Karpas-422 (cell line): ENCODE data around the gene HPSE2. TPM values are rescaled to one million over a fixed set of nuclear protein-coding genes. Genes with fewer than 3 reads are reported as not detected.

ENCODE experiments used
- DNase-seq: peaks from one replicate; pipeline ENCODE4 v3.0.0-alpha.2; 2015
- H2AFZ ChIP-seq: fragments of 200-600 bp; sonication (generic); 2 replicates; pipeline ENCODE4 v1.6.1; 2014; ENCODE audit warnings: antibody characterized with exemption, low read length, mixed read lengths
- H3K27ac ChIP-seq: fragments of 200-600 bp; sonication (generic); 2 replicates; pipeline ENCODE4 v1.5.1; 2014; ENCODE audit warnings: mild to moderate bottlenecking, low read length, moderate library complexity
- H3K27me3 ChIP-seq: fragments of 200-600 bp; sonication (generic); 2 replicates; pipeline ENCODE4 v1.6.1; 2014; ENCODE audit warnings: low read length, mixed read lengths
- H3K36me3 ChIP-seq: fragments of 200-600 bp; sonication (generic); 2 replicates; pipeline ENCODE4 v1.6.1; 2014; ENCODE audit warnings: low read length, mixed read lengths; ENCODE audit not compliant: insufficient read depth
- H3K4me1 ChIP-seq: fragments of 200-600 bp; sonication (generic); 2 replicates; pipeline ENCODE4 v1.6.1; 2014; ENCODE audit warnings: mild to moderate bottlenecking, low read length, mixed read lengths
- H3K4me2 ChIP-seq: fragments of 200-600 bp; sonication (generic); 2 replicates; pipeline ENCODE4 v1.6.1; 2014; ENCODE audit warnings: low read length, low read depth, mild to moderate bottlenecking; ENCODE audit not compliant: poor library complexity, severe bottlenecking
- H3K4me3 ChIP-seq: fragments of 200-600 bp; sonication (generic); 2 replicates; pipeline ENCODE4 v1.5.1; 2014; ENCODE audit warnings: mild to moderate bottlenecking, antibody characterized with exemption, low read length, mixed read lengths
- H3K79me2 ChIP-seq: fragments of 200-600 bp; sonication (generic); 2 replicates; pipeline ENCODE4 v1.6.1; 2014; ENCODE audit warnings: mild to moderate bottlenecking, low read length, mixed read lengths
- H3K9ac ChIP-seq: fragments of 200-600 bp; sonication (generic); 2 replicates; pipeline ENCODE4 v1.6.0; 2014; ENCODE audit warnings: low read length
- H3K9me2 ChIP-seq: fragments of 200-600 bp; sonication (generic), shearing (Covaris generic); replicated peaks from 2 replicates; pipeline ENCODE4 v1.6.0; 2014; ENCODE audit warnings: mild to moderate bottlenecking, low read length, moderate library complexity; ENCODE audit not compliant: insufficient read depth
- H3K9me3 ChIP-seq: fragments of 300-700, 200-600 bp; sonication (generic); 2 replicates; pipeline ENCODE4 v1.6.1; 2014; ENCODE audit warnings: low read length, mixed read lengths
- H4K20me1 ChIP-seq: fragments of 200-600 bp; sonication (generic); 2 replicates; pipeline ENCODE4 v1.6.1; 2014; ENCODE audit warnings: mild to moderate bottlenecking, antibody characterized with exemption, low read length, low read depth; ENCODE audit not compliant: insufficient read depth
- total RNA-seq: library from RNA; depleted of rRNA; stranded (reverse); fragments of >200 nt; shearing (Covaris generic); gene quantifications from 2 replicates; pipeline ENCODE4 v1.2.3, GENCODE V29; 2014; ENCODE audit warnings: low replicate concordance

The HPSE2 gene
- total RNA-seq, 1 experiment from 2014 or later, result not detected

- no peaks in the 10 kb centered on the region for H3K9me3 ChIP-seq
- no peak overlapping the region for H3K9ac ChIP-seq
- H3K36me3 ChIP-seq, result no peaks in the 10 kb centered on the region
- H3K79me2 ChIP-seq, result no peaks in the 10 kb centered on the region
- H3K4me3 ChIP-seq, result no peak overlapping the region
- H3K9me2 ChIP-seq, result no peaks in the 10 kb centered on the region
- no peaks in the 10 kb centered on the region for H4K20me1 ChIP-seq
- H3K4me1 ChIP-seq, result no peaks in the 10 kb centered on the region
- H3K4me2 ChIP-seq, result no peak overlapping the region
- no peaks in the 10 kb centered on the region for H3K27me3 ChIP-seq
- no peak overlapping the region for H2AFZ ChIP-seq
- no peak overlapping the region for H3K27ac ChIP-seq
- DNase-seq, result no peak
Observed at GRCh38 chr10:99080275-99080945, 155.2 kb downstream of the HPSE2 start.

- no peaks in the 10 kb centered on the region for H3K36me3 ChIP-seq
- no peak overlapping the region for H3K4me3 ChIP-seq
- no peak for DNase-seq
Observed at GRCh38 chr10:99062591-99062990, 173.1 kb downstream of the HPSE2 start.

GRCh38 chr10:99058762-99059161, 176.9 kb downstream of the HPSE2 start:
- no peaks in the 10 kb centered on the region for H3K4me1 ChIP-seq
- no peaks in the 10 kb centered on the region for H3K9me3 ChIP-seq
- no peak for DNase-seq
- no peak overlapping the region for H2AFZ ChIP-seq
- no peaks in the 10 kb centered on the region for H4K20me1 ChIP-seq
- no peak overlapping the region for H3K4me2 ChIP-seq
- no peaks in the 10 kb centered on the region for H3K9me2 ChIP-seq
- no peaks in the 10 kb centered on the region for H3K27me3 ChIP-seq
- no peaks in the 10 kb centered on the region for H3K36me3 ChIP-seq
- H3K27ac ChIP-seq, result no peak overlapping the region
- H3K79me2 ChIP-seq, result no peaks in the 10 kb centered on the region
- no peak overlapping the region for H3K9ac ChIP-seq
- H3K4me3 ChIP-seq, result no peak overlapping the region

More at GRCh38 chr10:99062591-99062990, 173.1 kb downstream of the HPSE2 start:
- Histone ChIP-seq H2AFZ (no peak overlapping the region), H3K4me1 (no peaks in the 10 kb centered on the region), H3K9me3 (no peaks in the 10 kb centered on the region), H3K27ac (no peak overlapping the region), H3K9me2 (no peaks in the 10 kb centered on the region), H3K9ac (no peak overlapping the region), H3K27me3 (no peaks in the 10 kb centered on the region), H3K79me2 (no peaks in the 10 kb centered on the region), H3K4me2 (no peak overlapping the region), H4K20me1 (no peaks in the 10 kb centered on the region)

GRCh38 chr10:99057936-99058690, 177.5 kb downstream of the HPSE2 start:
- Histone ChIP-seq H3K4me2 (no peak overlapping the region), H3K36me3 (no peaks in the 10 kb centered on the region), H3K79me2 (no peaks in the 10 kb centered on the region), H3K9me3 (no peaks in the 10 kb centered on the region), H2AFZ (no peak overlapping the region), H3K4me3 (no peak overlapping the region), H4K20me1 (no peaks in the 10 kb centered on the region), H3K9me2 (no peaks in the 10 kb centered on the region), H3K4me1 (no peaks in the 10 kb centered on the region), H3K9ac (no peak overlapping the region), H3K27ac (no peak overlapping the region), H3K27me3 (no peaks in the 10 kb centered on the region)
- no peak for DNase-seq

GRCh38 chr10:99045671-99046070, 190.0 kb downstream of the HPSE2 start:
- no peak overlapping the region for H2AFZ ChIP-seq
- H3K9me2 ChIP-seq, result no peaks in the 10 kb centered on the region
- H4K20me1 ChIP-seq, result no peaks in the 10 kb centered on the region
- H3K36me3 ChIP-seq, result no peaks in the 10 kb centered on the region
- no peaks in the 10 kb centered on the region for H3K27me3 ChIP-seq
- no peak overlapping the region for H3K4me3 ChIP-seq
- H3K4me1 ChIP-seq, result no peaks in the 10 kb centered on the region
- H3K4me2 ChIP-seq, result no peak overlapping the region
- H3K27ac ChIP-seq, result no peak overlapping the region
- no peaks in the 10 kb centered on the region for H3K9me3 ChIP-seq
- no peak overlapping the region for H3K9ac ChIP-seq
- no peaks in the 10 kb centered on the region for H3K79me2 ChIP-seq
- no peak for DNase-seq

- Histone ChIP-seq H3K27ac (no peak overlapping the region), H2AFZ (no peak overlapping the region), H3K36me3 (no peaks in the 10 kb centered on the region), H3K4me2 (no peak overlapping the region), H3K79me2 (no peaks in the 10 kb centered on the region), H3K4me1 (no peaks in the 10 kb centered on the region), H3K4me3 (no peak overlapping the region), H3K9ac (no peak overlapping the region), H3K9me2 (no peaks in the 10 kb centered on the region), H3K27me3 (no peaks in the 10 kb centered on the region), H3K9me3 (no peaks in the 10 kb centered on the region), H4K20me1 (no peaks in the 10 kb centered on the region)
- no peak for DNase-seq
Observed at GRCh38 chr10:99042051-99042771, 193.4 kb downstream of the HPSE2 start.

GRCh38 chr10:99041468-99041867, 194.2 kb downstream of the HPSE2 start:
- no peak overlapping the region for H3K4me2 ChIP-seq
- no peak overlapping the region for H3K4me3 ChIP-seq
- no peaks in the 10 kb centered on the region for H3K4me1 ChIP-seq
- no peak for DNase-seq
- no peaks in the 10 kb centered on the region for H3K27me3 ChIP-seq
- no peak overlapping the region for H3K27ac ChIP-seq
- H2AFZ ChIP-seq, result no peak overlapping the region
- H4K20me1 ChIP-seq, result no peaks in the 10 kb centered on the region
- H3K9ac ChIP-seq, result no peak overlapping the region
- H3K79me2 ChIP-seq, result no peaks in the 10 kb centered on the region
- no peaks in the 10 kb centered on the region for H3K36me3 ChIP-seq
- H3K9me3 ChIP-seq, result no peaks in the 10 kb centered on the region
- H3K9me2 ChIP-seq, result no peaks in the 10 kb centered on the region

- Histone ChIP-seq H3K27ac (no peak overlapping the region), H3K9me2 (no peaks in the 10 kb centered on the region), H3K36me3 (no peaks in the 10 kb centered on the region), H3K27me3 (no peaks in the 10 kb centered on the region), H3K9me3 (no peaks in the 10 kb centered on the region), H3K9ac (no peak overlapping the region), H3K4me3 (no peak overlapping the region), H3K79me2 (no peaks in the 10 kb centered on the region), H3K4me2 (no peak overlapping the region), H2AFZ (no peak overlapping the region), H4K20me1 (no peaks in the 10 kb centered on the region), H3K4me1 (no peaks in the 10 kb centered on the region)
- DNase-seq, result no peak
Observed at GRCh38 chr10:99013885-99014284, 221.8 kb downstream of the HPSE2 start.
